Measurements from ENCODE around the gene CCDC18.

GRCh38 chr1:93223023-93223675 is 42.6 kb downstream of the CCDC18 start:
- no peak for TF ChIP-seq YY1 (IDR thresholded peaks at IDR 0.05; ENCODE audit: insufficient read depth, insufficient read length)
- TF ChIP-seq SUZ12 (IDR thresholded peaks at IDR 0.05; ENCODE audit: extremely low read depth, insufficient read depth, insufficient read length): no peak

All from NT2/D1 (cell line).